GM21381 (cell line): ENCODE results near the gene SOCS7.

ENCODE experiments used
- ATAC-seq: cut with Tn5 transposase; IDR thresholded peaks from one replicate; pipeline ENCODE4 v1.9.1; 2021; ENCODE audit warnings: mild to moderate bottlenecking, moderate library complexity; ENCODE audit not compliant: unreplicated experiment

SOCS7 gene, protein sequence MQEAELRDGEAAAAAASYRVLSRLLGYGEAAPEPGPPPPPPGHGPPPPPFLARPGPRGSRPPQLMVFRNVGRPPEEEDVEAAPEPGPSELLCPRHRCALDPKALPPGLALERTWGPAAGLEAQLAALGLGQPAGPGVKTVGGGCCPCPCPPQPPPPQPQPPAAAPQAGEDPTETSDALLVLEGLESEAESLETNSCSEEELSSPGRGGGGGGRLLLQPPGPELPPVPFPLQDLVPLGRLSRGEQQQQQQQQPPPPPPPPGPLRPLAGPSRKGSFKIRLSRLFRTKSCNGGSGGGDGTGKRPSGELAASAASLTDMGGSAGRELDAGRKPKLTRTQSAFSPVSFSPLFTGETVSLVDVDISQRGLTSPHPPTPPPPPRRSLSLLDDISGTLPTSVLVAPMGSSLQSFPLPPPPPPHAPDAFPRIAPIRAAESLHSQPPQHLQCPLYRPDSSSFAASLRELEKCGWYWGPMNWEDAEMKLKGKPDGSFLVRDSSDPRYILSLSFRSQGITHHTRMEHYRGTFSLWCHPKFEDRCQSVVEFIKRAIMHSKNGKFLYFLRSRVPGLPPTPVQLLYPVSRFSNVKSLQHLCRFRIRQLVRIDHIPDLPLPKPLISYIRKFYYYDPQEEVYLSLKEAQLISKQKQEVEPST

DNA sequence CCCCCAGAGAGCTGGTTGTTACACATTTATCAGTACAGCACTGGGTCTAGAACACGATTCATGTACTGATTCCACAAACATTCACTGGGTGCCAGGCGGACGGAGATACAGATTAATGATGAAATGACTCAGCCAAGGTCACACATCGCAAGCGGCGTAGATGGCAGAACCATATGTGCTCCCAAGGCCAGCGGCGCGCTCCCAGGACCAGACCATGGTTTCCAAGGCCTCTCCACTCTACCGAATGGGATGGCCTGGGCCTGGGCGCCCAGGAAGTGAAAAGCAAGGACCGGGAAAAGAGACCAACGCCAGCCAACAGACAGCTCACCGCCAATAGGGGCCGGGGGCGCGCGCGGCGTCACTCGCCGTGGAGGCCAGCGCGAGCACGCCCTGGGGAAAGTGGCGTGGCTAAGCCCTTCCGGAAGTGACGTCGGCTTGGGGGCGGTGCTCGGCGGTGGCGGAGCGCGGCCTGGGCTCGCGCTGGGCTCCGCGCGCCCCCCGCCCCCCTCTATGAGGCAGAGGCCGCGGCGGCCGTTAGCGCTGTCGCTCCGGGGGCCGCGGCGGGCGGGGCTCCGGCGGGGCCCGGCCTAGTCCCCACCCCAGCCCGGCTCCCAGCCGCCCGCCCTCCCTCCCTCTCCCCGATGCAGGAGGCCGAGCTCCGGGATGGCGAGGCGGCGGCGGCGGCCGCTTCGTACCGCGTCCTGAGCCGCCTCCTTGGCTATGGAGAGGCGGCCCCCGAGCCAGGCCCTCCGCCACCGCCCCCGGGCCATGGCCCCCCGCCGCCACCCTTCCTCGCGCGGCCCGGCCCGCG is at the start of gene SOCS7:
TSS of gene SOCS7 (plus strand) at position 433 of the 811 bp plus-strand sequence. CDS start at position 642, 209 bp downstream.
- peak; percentile 82 for ATAC-seq

DNA sequence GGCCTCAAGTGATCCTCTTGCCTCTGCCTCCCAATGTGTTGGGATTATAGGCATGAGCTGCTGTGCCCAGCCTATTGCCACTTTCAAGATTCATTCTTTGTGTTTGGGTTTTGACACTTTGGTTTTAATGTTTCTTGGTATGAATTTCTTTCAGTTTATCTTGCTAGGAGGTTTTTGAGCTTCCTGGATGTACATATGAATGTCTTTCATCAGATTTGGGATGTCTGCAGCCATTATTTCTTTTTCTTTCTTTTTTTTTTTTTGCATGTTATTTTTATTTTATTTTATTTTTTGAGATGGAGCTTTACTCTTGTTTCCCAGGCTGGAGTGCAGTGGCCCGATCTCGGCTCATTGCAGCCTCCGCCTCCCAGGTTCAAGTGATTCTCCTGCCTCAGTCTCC is 36.1 kb upstream of the SOCS7 start:
- no peak for ATAC-seq

DNA sequence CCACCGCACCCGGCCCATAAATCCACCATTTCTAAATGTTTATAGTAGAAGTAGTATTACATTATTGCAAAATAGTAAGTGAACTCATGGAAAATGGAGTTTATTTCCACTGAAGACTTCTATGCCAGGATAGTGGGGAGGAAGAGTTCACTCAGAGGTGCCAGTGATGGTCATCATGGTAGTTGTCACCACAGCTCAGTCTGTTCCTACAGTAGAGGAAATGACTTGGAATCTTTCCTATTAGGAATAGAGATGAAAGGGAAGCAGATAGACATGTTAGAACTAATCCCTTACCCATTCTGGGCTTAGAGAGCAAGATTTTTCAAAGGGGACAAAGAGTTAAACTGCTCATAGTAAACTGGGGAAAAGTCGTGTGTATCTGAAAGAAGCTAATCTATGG is 34.6 kb upstream of the SOCS7 start:
- no peak for ATAC-seq

DNA sequence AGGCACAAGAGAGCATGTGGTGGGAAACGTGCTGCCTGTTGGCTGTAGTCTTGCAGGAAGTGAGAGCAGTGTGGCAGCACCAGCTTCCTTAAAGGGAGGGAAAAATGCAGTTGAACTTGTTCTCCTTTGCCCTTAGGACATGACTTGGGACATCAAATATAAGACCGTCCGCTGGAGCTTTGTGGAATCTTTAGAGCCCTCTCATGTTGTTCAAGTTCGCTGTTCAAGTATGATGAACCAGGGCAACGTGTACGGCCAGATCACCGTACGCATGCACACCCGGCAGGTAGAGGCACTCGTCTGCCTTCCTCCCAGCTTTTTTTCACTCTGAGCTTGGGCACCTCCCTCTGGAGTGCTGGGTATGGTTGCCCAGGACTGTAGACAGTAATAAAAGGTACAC is 31.2 kb upstream of the SOCS7 start:
- ATAC-seq = no peak

DNA sequence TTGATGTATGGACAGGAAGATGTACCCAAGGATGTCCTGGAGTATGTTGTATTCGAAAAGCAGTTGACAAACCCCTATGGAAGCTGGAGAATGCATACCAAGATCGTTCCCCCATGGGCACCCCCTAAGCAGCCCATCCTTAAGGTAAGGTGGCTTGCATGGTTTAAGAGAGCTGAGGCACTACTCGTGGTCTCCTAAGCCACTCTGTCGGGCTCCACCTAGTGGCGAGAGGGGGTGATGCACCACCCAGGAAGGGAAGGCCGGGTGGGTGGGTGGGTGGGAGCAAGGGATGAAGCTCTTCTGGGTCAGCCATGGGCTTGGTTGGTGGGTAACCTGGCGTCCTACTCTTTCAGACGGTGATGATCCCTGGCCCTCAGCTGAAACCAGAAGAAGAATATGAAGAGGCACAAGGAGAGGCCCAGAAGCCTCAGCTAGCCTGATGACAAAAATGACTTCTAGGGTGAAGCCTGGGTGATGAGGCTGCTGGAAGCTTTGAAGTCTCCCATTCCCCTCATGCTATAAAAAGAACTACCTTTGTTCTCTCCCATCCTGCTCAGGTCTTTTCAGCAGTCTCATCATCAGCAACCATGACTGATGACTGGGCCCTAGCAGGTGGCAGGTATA is 29.4 kb upstream of the SOCS7 start:
- no peak for ATAC-seq

DNA sequence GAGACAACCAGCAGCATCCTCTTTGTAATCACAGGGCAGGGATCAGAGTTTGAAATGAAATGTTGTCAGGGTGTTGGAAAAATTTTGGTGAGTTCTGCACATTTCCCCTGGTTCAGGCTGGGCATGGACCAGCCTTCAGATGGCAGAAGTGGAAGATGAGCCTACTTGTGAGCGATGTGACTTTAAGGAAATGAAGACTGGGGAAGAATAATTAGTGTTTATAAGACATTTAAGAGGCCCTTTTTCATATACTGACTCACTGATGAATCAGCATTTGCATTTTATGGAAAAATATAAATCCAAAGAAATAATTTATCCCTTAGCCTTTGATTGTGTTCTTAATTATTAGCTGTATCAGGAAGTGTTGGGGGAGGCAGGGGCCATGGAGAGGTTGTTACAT is 28.7 kb upstream of the SOCS7 start:
- ATAC-seq = no peak

DNA sequence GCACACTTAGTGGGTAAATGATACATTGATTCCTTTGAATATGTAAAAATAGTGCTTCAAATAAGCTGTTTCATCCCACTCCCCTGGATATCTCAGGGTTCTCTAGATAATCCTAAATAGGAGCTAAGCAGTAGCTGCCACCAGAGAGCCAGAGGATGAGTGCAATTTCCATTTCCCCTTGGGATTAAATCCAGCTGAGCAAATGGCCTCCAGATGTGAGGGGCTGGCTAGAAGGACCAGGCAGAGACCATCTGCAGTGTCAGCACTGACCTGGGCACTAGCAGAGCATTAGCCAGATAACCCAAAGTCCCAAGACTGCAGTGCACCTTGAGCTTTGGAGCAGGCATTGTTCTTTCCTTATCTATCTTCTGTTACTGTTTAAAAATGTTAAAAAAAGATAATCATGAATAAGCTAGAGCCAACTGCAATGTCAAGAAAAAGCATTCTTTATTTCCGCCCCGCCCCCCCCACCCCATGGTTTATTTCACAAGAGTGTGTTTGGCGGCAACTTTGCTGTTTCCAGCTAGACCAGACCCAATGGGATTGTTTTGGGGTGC is 27.4 kb upstream of the SOCS7 start:
- no peak for ATAC-seq

DNA sequence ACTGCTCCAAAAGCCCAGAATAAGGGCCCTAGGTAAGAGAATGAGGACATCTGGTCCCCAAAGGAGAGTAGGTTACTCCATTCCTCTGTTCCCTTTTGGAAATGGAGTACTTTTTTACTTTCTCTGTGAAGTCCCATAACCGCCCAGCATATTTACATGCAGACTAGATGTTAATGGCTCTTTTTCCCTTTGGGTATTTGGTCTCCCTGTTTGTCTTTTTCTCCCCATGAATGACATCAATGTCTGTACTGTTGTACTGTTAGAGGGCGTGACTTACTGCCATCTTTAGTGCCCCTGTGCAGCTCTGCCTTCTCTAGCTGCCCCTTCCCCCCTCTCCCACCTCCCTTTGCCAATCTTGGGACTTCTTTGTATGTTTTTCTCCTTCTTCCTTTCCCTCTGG is 26.9 kb upstream of the SOCS7 start:
- ATAC-seq = no peak

DNA sequence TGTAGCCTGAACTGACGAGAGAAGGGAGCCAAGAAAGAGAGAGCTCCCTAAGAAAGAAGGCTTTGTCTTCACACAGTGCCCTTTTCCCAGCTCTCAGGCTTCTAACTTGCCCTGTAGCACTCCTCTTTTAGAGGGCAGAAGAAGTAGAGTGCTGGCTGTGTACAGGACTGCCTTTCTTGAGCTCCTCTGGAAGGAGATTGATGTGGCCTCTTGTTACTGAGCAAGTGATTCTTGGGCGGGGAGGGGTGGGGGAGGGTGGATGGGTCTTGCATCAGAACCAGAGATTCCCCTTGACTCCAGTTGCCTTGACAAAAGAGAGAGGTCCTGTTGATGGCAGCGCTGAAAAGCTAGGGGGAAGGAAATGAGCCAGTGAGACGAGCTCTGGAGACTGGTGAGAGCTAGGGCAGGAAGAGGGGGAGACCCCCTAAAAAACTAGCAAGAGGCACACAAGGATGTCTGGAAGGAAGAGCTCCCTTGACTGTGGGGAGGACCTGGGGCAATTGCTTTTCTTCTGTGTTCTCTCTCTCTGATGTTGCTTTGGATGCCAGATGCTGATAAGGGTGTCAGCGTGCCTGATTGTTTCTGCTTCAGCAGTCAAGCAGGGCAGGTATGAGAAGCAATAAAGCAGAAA is 26.3 kb upstream of the SOCS7 start:
- ATAC-seq = no peak

DNA sequence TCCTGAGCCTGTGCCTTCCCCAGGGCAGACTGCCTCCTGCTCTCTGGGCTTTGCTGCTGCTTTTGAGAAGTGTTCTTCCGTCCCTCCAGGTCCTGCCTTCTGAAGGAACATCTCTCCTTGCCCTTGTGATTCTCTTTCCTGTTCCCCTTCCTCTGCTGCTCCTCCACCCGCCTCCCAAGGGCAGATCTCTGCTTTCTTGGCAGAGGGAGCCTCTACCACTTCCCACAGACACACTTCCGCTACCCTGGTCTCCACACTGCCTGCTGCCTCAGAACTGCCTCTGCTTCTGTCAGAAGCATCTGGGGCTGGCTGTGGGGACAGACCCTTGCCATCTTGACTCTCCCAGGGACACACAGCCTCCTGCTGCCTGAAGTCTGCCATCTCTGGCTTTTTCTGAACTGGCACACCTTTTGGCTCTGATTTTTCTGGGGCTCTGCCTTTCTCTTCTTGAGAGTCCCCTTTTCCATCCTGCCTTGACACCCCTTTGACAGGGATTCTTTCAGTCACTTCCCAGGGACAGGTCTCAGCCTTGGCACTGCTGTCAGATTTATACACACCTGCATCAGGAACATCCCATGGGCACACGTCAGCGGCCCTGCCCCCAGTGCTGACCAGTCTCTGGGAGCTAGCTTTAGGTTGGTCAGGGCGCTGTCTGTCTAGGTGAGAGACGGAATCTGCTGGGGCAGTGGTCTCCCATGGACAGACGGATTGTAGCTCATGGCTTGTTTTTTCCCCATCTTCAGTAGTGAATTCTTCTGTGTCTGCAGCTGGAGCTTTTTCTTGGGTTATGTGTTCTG is 24.4 kb upstream of the SOCS7 start:
- ATAC-seq = no peak

DNA sequence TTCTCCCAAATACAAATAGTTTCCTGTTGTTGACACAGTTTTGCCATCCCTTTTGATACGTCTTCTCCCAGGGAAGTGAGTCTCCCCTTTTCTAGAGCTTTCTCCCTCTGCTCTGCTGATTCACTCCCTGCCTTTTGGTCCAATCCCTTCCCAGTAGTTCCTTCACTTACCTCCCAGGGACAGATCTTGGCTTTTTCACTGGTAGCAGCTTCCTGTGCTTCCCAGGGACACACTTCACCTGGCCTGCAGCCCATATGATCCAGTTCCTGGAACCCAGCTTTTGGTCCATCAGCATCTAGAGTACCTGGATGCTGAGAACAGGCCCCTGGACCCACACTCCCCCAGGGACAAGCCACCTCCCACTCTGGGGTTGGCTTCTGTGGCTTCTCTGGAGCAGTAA is 23.7 kb upstream of the SOCS7 start:
- ATAC-seq = no peak

DNA sequence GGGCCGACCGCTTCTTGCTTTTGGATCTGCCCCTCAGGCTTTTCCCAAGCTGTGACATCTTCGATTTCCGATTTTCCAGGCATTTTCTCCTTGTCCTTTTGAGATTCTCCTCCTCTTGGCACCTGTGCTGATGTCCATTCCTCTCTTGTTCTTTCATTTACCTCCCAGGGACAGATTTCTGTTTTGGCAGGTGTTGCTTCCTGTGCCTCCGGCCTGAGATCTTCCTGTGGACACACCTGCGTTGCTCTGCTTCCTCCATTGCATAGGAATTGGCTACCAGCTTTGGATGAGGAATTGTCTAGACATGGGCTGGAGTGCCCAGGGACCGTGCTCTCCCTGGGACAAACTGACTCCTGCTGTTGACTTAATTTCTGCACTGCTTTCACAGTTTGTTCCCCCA is 23.0 kb upstream of the SOCS7 start:
- ATAC-seq = no peak

DNA sequence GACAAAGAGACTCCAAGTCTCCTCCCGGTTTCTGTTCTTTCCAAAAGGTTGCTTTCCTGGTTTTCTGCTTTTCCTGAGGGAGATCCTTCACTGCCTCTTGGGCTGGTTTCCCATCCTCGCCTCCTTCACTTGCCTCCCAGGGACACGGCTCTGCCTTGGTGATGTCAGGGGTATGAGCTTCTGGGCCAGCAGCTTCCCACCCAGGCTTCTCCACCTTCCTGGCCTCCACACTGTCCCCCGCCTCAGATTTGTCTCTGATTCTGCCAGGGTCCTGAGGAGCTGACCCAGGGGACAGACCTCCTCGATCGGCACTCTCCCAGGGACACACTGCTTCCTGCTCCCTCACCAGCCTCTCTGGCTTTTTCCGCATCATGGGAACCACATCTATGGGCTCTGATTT is 22.4 kb upstream of the SOCS7 start:
- no peak for ATAC-seq

DNA sequence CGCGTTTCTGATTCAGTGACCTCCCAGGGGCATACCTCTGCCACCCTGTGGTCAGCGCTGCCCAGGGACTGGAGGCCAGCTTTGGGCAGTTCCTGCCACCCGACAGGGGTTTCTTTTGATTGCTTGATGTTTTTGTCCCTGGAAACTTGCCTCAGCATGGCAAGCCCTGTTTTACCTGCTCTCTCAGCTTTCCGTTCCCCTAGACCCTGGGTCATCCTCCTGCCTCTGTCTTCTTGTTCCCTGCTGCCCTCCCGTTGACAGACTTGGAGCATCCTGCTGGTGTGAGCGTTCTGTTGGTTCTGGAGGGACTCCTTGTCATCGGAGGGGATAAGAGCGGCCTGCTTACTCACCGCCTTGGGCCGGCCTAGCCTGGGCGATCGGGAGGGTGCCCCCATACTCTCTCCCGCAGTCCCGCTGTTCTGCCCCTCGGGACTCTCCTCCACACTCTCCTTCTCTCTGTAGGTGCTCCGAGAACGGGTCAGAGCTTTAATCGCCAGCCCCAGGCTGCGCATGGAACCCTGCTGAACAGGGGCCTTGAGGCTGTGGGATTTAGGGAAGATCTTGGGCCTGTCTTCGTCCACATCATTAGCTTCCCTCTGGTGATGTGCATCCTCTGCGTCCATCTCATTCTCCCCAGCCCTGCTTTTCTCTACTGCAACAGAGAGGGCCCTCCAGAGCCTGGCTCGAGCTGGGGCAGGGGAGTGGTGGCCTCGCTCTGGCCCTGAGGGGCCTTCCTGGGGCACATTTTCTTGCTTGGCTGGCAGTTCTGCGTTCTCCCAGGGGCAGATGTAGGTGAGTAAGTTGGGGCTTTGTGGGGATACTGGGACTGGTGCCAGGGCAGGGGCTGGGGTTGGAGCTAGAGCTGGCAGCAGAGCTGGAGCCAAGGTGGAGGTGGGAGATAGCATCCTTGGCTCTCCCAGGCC is 21.6 kb upstream of the SOCS7 start:
- no peak for ATAC-seq

DNA sequence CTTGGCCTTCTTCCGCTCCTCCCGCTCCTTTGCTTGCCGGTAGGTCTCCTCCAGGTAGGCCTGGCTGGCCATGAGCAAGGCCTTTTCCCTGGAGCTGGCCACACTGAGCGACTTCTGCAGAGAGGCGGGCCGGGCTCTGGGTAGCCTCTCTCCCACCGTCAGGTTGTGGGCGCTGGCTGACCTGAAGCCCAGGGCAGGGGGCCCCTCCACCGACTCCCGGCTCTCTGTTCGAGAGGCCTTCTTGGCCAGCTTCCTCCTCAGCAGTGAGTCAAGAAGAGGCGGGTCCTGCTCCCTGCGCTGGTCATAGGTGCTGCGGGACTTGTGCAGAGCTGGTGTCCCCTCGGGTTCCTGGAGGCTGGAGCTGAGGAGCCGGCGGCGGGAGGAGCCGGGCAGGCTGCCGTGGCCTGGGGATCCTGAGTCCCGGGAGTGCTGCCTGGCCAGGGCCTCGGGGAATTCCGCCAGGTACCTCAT is 20.7 kb upstream of the SOCS7 start:
- no peak for ATAC-seq

DNA sequence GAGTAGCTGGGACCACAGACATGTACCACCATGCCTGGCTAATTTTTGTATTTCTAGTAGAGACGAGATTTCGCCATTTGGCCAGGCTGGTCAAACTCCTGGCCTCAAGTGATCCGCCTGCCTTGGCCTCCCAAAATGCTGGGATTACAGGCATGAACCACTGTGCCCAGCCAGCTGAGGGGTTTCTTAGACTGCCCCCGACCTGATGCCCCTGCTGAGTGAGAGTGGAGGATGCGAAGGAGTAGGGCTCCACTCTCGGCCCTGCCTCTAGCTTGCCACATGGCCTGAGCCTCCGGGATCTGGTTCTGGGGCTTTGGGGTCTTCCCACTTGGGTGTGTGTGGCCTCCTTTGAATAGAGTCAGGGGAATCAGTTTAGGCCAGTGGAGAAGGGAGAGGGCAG is 18.9 kb upstream of the SOCS7 start:
- ATAC-seq = no peak

DNA sequence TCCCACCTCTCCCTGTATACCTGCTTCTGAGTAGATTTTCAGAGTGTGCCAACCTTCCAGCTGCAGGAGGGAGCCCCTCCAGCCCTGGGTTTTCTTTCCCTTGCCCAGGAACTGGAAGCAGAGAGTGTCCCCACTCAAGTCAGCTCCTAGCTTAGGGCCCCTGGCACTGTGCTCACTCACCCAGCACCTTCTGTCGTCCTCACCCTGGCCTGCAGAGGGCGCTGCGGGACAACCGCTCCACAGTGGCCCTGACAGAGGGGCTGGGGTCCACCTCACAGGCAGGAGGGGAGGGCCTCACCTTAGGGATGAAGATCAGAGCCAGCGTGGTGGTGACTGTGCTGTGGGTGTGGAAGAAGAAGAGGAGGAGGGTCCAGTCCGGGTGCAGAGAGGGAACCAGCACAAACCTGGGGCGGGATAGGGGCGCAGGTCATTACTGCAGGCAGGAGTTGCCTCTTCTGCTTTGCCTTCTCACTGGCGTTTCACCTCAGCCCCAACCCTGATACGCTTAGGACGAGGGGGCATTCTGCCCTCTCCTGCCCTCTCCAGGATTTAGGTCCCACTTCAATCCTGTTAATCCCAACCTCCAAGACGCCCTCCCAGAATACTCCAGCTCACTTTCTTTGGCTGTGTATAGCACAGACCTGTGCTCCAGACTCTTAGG is 17.9 kb upstream of the SOCS7 start:
- ATAC-seq = no peak
